Natural killer cell treated with Interleukin-12 subunit alpha and Interleukin-12 subunit beta and Interleukin-15 and Interleukin-18, amount 100 ng/mL, for 72 hours (primary cell): ENCODE measurements around the gene CSNK1G1. TPM values are rescaled to one million over a fixed set of nuclear protein-coding genes. Genes with fewer than 3 reads are reported as not detected.
"Not testable (repeated sequence)": the region's sequence is repeated elsewhere in the genome, so short reads cannot be mapped to it uniquely, and the experiment has no call there.

ENCODE experiments used
- ATAC-seq, 2 donors: fragments of 150-1000 bp; cut with Tn5 transposase in 1 of 2; sonication (Bioruptor Pico), chemical (Tn5 transposase) in 1 of 2; 2 replicates each; pipeline ENCODE4 v1.10.0; 2021
- DNase-seq: peaks from one replicate; pipeline ENCODE4 v3.0.0; 2022; ENCODE audit warnings: low spot score
- H3K27ac Mint-ChIP-seq, 2 donors: 1 replicate in 1 of 2; 2 replicates in 1 of 2; pipeline ENCODE4 v1.8.0; 2022; ENCODE audit warnings: mixed read lengths in 2 of 2, mild to moderate bottlenecking in 1 of 2, moderate library complexity in 1 of 2
- H3K27me3 Mint-ChIP-seq, 2 donors: 1 replicate in 1 of 2; 2 replicates in 1 of 2; pipeline ENCODE4 v1.8.0; 2022; ENCODE audit warnings: mixed read lengths in 2 of 2
- H3K36me3 Mint-ChIP-seq: one replicate; pipeline ENCODE4 v1.8.0; 2022; ENCODE audit warnings: mixed read lengths
- H3K4me1 Mint-ChIP-seq, 2 donors: 1 replicate in 1 of 2; 2 replicates in 1 of 2; pipeline ENCODE4 v1.8.0; 2022; ENCODE audit warnings: low read depth in 2 of 2, mixed read lengths in 2 of 2, mild to moderate bottlenecking in 1 of 2
- H3K4me3 Mint-ChIP-seq: one replicate; pipeline ENCODE4 v1.8.0; 2022; ENCODE audit warnings: mixed read lengths
- H3K9me3 Mint-ChIP-seq: 2 replicates; pipeline ENCODE4 v1.8.0; 2022; ENCODE audit warnings: mixed read lengths
- total RNA-seq, 2 donors: library from RNA; stranded (reverse); gene quantifications; one replicate each; pipeline ENCODE4 v1.2.3, GENCODE V29; 2022

Gene CSNK1G1
- total RNA-seq, 2 donors from 2014 or later, result 35.4 to 47.5 TPM

- no peak for DNase-seq
- Mint-ChIP-seq H3K36me3 (no peaks in the 10 kb centered on the region), H3K4me1 (peaks cover 0 to 10% of the 10 kb centered on the region in 2 donors), H3K9me3 (no peaks in the 10 kb centered on the region), H3K27me3 (no peaks in the 10 kb centered on the region), H3K27ac (no peak overlapping the region), H3K4me3 (no peak overlapping the region)
- no peak for ATAC-seq
Measured at GRCh38 chr15:64341961-64342360, 14.0 kb downstream of the CSNK1G1 start.

DNA sequence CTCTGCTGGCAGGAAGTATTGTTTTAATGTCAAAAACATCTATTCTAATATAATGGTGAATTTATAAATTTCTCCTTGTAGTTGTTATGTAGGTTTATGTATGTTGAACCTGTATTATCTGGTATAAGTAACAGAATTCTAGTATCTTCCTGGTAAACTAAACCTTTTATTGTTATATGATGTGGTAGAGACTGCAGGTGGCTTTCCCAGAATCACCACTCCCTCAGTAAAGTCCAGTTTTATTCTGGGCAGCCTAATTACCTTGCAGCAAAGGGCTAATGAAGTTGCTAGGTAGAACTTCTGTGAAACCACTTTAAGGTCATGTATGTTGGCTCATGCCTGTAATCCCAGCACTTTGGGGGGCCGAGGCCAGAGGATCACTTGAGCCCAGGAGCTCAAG lies 15.6 kb downstream of the CSNK1G1 start:
- DNase-seq (no peak), ATAC-seq (no peak)
- no peaks in the 10 kb centered on the region for H3K36me3 Mint-ChIP-seq
- no peaks in the 10 kb centered on the region for H3K9me3 Mint-ChIP-seq
- H3K4me3 Mint-ChIP-seq, result no peak overlapping the region
- no peak overlapping the region for H3K27ac Mint-ChIP-seq
- peaks cover 10 to 16% of the 10 kb centered on the region in 2 donors for H3K4me1 Mint-ChIP-seq
- no peaks in the 10 kb centered on the region for H3K27me3 Mint-ChIP-seq

DNA sequence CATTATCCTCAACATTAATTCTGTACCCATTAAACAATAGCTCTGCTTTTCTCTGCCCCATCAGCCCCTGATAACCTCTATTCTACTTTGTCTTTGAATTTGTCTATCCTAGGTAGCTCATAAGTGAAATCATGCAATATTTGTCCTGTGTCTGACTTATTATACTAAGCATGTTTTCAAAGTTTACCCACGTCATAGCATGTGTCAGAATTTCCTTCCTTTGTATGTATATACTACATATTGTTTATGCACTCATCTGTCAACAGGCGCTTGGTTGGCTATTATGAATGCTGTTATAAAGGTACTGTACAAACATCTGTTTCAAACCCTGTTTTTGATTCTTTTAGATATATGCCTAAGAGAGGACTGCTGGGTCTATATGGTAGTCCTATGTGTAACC lies 18.2 kb downstream of the CSNK1G1 start:
- ATAC-seq, result no peak
- no peaks in the 10 kb centered on the region for H3K9me3 Mint-ChIP-seq
- no peak for DNase-seq
- no peak overlapping the region for H3K4me3 Mint-ChIP-seq
- H3K27ac Mint-ChIP-seq, result no peak overlapping the region
- H3K27me3 Mint-ChIP-seq, result no peaks in the 10 kb centered on the region
- peaks cover 19 to 20% of the 10 kb centered on the region in 2 donors for H3K4me1 Mint-ChIP-seq
- peaks cover 4% of the 10 kb centered on the region for H3K36me3 Mint-ChIP-seq

- Mint-ChIP-seq H3K36me3 (peaks cover 4% of the 10 kb centered on the region), H3K9me3 (no peaks in the 10 kb centered on the region), H3K4me3 (no peak overlapping the region), H3K27me3 (no peaks in the 10 kb centered on the region), H3K27ac (peak overlapping the region; percentile 62 to 80), H3K4me1 (peaks cover 15 to 19% of the 10 kb centered on the region in 2 donors)
- DNase-seq (no peak), ATAC-seq (no peak)
Measured at GRCh38 chr15:64333986-64334929, 21.7 kb downstream of the CSNK1G1 start.

DNA sequence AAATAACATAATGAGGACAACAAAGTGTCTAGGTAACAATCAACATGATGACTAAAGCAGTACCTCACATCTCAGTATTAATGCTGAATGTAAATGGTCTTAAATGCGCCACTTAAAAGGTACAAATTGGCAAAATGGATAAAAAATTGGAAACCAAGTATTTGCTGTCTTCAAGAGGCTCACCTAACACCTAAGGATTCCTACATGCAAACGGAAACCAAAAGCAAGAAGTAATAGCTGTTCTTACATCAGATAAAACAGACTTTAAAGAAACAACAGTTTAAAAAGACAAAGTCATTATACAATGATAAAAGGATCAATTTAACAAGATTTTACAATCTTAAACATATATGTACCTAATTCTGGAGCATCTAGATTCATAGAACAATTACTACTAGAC lies 22.5 kb downstream of the CSNK1G1 start:
- Mint-ChIP-seq H3K4me1 (peaks cover 15 to 19% of the 10 kb centered on the region in 2 donors), H3K27ac (peak overlapping the region; percentile 62 to 80), H3K36me3 (peaks cover 4% of the 10 kb centered on the region), H3K9me3 (no peaks in the 10 kb centered on the region), H3K4me3 (no peak overlapping the region), H3K27me3 (no peaks in the 10 kb centered on the region)
- no peak for DNase-seq
- no peak for ATAC-seq

GRCh38 chr15:64331668-64332067 lies 24.3 kb downstream of the CSNK1G1 start:
- not testable (repeated sequence) for H3K9me3 Mint-ChIP-seq, H3K27me3 Mint-ChIP-seq, H3K36me3 Mint-ChIP-seq, DNase-seq, H3K4me3 Mint-ChIP-seq, ATAC-seq, H3K27ac Mint-ChIP-seq
- peaks cover 15 to 19% of the 10 kb centered on the region in 2 donors for H3K4me1 Mint-ChIP-seq

- ATAC-seq, H3K36me3 Mint-ChIP-seq, DNase-seq, H3K27ac Mint-ChIP-seq, H3K4me3 Mint-ChIP-seq, H3K9me3 Mint-ChIP-seq, H3K27me3 Mint-ChIP-seq: not testable (repeated sequence)
- H3K4me1 Mint-ChIP-seq, result peaks cover 13 to 17% of the 10 kb centered on the region in 2 donors
Measured at GRCh38 chr15:64326975-64327374, 29.0 kb downstream of the CSNK1G1 start.

DNA sequence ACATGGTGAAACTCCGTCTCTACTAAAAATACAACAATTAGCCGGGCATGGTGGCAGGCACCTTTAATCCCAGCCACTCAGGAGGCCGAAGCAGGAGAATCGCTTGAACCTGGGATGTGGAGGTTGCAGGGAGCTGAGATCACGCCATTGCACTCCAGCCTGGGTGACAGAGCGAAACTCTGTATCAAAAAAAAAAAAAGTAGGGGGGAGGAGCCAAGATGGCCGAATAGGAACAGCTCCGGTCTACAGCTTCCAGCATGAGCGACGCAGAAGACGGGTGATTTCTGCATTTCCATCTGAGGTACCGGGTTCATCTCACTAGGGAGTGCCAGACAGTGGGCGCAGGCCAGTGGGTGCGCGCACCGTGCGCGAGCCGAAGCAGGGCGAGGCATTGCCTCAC lies 29.5 kb downstream of the CSNK1G1 start:
- H3K27me3 Mint-ChIP-seq, H3K27ac Mint-ChIP-seq, H3K9me3 Mint-ChIP-seq, H3K4me3 Mint-ChIP-seq, H3K36me3 Mint-ChIP-seq, ATAC-seq, DNase-seq: not testable (repeated sequence)
- peaks cover 13 to 17% of the 10 kb centered on the region in 2 donors for H3K4me1 Mint-ChIP-seq

DNA sequence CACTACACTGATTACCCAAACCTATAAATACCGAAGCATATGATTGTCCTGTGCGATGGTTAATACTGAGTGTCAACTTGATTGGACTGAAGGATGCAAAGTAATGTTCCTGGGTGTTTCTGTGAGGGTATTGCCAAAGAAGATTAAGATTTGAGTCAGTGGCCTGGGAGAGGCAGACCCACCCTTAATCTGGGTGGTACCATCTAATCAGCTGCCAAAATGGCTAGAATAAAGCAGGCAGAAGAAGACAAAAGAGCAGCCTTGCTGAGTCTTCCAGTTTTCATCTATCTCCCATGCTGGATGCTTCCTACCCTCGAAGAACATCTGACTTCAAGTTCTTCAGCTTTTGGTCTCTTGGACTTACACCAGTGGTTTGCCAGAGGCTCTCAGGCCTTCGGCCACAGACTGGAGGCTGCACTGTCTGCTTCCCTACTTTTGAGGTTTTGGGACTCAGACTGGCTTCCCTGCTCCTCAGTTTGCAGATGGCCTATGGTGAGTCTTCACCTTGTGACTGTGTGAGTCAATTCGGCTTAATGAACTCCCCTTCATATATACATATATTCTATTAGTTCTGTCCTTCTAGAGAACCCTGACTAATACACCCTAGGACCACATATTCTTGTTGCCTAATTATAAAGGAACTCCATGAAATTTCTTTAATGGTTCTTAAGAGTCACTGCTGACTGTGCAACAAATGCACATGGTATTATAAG lies 31.7 kb downstream of the CSNK1G1 start:
- no peak for ATAC-seq
- Mint-ChIP-seq H3K27ac (no peak overlapping the region), H3K4me3 (no peak overlapping the region), H3K9me3 (no peaks in the 10 kb centered on the region), H3K36me3 (no peaks in the 10 kb centered on the region), H3K27me3 (no peaks in the 10 kb centered on the region), H3K4me1 (peaks cover 13 to 17% of the 10 kb centered on the region in 2 donors)
- DNase-seq, result no peak

- Mint-ChIP-seq H3K4me3 (no peak overlapping the region), H3K36me3 (no peaks in the 10 kb centered on the region), H3K27ac (peak overlapping the region in 1 of 2 donors; percentile 48), H3K27me3 (no peaks in the 10 kb centered on the region), H3K9me3 (no peaks in the 10 kb centered on the region), H3K4me1 (peaks cover 17 to 18% of the 10 kb centered on the region in 2 donors)
- DNase-seq (no peak), ATAC-seq (no peak)
Measured at GRCh38 chr15:64315216-64315615, 40.8 kb downstream of the CSNK1G1 start.

GRCh38 chr15:64314456-64314855 lies 41.5 kb downstream of the CSNK1G1 start:
- no peak overlapping the region for H3K27ac Mint-ChIP-seq
- no peak overlapping the region for H3K4me3 Mint-ChIP-seq
- H3K4me1 Mint-ChIP-seq, result peaks cover 17 to 21% of the 10 kb centered on the region in 2 donors
- no peaks in the 10 kb centered on the region for H3K27me3 Mint-ChIP-seq
- no peaks in the 10 kb centered on the region for H3K36me3 Mint-ChIP-seq
- no peaks in the 10 kb centered on the region for H3K9me3 Mint-ChIP-seq
- ATAC-seq, result no peak
- no peak for DNase-seq

GRCh38 chr15:64311566-64311965 lies 44.4 kb downstream of the CSNK1G1 start:
- Mint-ChIP-seq H3K4me3 (no peak overlapping the region), H3K36me3 (no peaks in the 10 kb centered on the region), H3K4me1 (peaks cover 21 to 29% of the 10 kb centered on the region in 2 donors), H3K27ac (no peak overlapping the region), H3K27me3 (no peaks in the 10 kb centered on the region), H3K9me3 (no peaks in the 10 kb centered on the region)
- no peak for ATAC-seq
- DNase-seq, result no peak

- no peak for DNase-seq
- no peak overlapping the region for H3K27ac Mint-ChIP-seq
- peaks cover 21 to 27% of the 10 kb centered on the region in 2 donors for H3K4me1 Mint-ChIP-seq
- H3K4me3 Mint-ChIP-seq, result no peak overlapping the region
- no peaks in the 10 kb centered on the region for H3K27me3 Mint-ChIP-seq
- no peaks in the 10 kb centered on the region for H3K36me3 Mint-ChIP-seq
- no peaks in the 10 kb centered on the region for H3K9me3 Mint-ChIP-seq
- no peak for ATAC-seq
Measured at GRCh38 chr15:64310036-64310435, 45.9 kb downstream of the CSNK1G1 start.

DNA sequence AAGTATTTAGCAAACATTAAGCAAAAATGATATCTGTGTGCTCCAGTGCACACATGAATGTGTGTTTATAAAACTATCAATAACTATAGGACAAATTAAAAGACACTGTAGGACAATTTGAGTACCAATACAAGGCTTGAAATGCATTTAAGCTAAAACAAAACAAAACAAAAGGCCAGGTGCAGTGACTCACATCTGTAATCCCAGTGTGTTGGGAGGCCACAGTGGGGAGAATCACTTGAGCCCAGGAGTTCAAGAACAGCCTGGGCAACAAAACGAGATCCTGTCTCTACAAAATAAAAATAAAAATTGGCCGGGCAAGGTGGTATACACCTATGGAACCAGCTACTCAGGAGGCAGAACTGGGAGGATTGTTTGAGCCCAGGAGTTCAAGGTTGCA lies 50.7 kb downstream of the CSNK1G1 start:
- H3K4me1 Mint-ChIP-seq, result peaks cover 6 to 21% of the 10 kb centered on the region in 2 donors
- no peak overlapping the region for H3K27ac Mint-ChIP-seq
- DNase-seq (no peak), ATAC-seq (no peak)
- no peak overlapping the region for H3K4me3 Mint-ChIP-seq
- no peaks in the 10 kb centered on the region for H3K36me3 Mint-ChIP-seq
- H3K9me3 Mint-ChIP-seq, result no peaks in the 10 kb centered on the region
- no peaks in the 10 kb centered on the region for H3K27me3 Mint-ChIP-seq
